RWPE1 (cell line): ENCODE results near the gene KIN.
"Not testable (repeated sequence)": the region's sequence is repeated elsewhere in the genome, so short reads cannot be mapped to it uniquely, and the experiment has no call there.

Experiments used
- CTCF ChIA-PET: fragments of 350-600 bp; sonication (Branson Sonifier 250); formaldehyde crosslinking; extraction: SDS; loops from one replicate; lab custom pipeline; 2021; lab: Yijun Ruan, JAX
- POLR2A ChIA-PET: fragments of 400-600 bp; formaldehyde crosslinking; extraction: SDS; loops from one replicate; lab custom pipeline; 2020; ENCODE audit warnings: antibody characterized with exemption; ENCODE audit not compliant: low non-redundant PET; lab: Yijun Ruan, JAX
- DNase-seq: peaks from one replicate; pipeline ENCODE4 v3.0.0; 2012; ENCODE audit warnings: low spot score
- H3K27ac ChIP-seq: fragments of 450-650 bp; 2 replicates; pipeline ENCODE4 v1.5.1; 2017
- TF ChIP-seq, protein P1 (sequence below): fragments of 450-650 bp; conservative IDR thresholded peaks from 2 replicates; pipeline ENCODE4 v1.5.1; 2017; ENCODE audit warnings: low read depth, mild to moderate bottlenecking

Gene KIN

DNA sequence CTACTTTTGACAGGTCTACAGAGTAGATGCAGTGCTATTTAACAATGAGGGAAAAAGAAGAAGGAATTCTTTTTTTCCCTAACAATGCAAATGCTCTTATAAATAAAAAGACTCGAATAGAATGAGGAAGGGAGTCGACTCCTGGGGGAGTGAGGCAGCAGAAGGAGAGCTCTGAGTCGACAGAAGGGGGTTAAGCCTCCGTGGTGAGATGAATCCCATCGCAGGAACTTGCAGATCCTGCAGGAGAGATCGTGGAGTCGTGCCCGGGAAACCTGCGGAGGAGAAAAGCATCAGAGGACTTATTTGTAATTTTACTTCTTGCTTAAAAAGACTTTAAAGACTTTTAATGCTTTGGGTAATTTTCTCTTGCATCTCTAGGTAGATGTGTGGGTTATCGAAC lies 67.3 kb downstream of the KIN start:
- ChIA-PET POLR2A (no interaction called here), CTCF (no interaction called here)
- TF ChIP-seq, protein P1, sequence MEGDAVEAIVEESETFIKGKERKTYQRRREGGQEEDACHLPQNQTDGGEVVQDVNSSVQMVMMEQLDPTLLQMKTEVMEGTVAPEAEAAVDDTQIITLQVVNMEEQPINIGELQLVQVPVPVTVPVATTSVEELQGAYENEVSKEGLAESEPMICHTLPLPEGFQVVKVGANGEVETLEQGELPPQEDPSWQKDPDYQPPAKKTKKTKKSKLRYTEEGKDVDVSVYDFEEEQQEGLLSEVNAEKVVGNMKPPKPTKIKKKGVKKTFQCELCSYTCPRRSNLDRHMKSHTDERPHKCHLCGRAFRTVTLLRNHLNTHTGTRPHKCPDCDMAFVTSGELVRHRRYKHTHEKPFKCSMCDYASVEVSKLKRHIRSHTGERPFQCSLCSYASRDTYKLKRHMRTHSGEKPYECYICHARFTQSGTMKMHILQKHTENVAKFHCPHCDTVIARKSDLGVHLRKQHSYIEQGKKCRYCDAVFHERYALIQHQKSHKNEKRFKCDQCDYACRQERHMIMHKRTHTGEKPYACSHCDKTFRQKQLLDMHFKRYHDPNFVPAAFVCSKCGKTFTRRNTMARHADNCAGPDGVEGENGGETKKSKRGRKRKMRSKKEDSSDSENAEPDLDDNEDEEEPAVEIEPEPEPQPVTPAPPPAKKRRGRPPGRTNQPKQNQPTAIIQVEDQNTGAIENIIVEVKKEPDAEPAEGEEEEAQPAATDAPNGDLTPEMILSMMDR: no peak

DNA sequence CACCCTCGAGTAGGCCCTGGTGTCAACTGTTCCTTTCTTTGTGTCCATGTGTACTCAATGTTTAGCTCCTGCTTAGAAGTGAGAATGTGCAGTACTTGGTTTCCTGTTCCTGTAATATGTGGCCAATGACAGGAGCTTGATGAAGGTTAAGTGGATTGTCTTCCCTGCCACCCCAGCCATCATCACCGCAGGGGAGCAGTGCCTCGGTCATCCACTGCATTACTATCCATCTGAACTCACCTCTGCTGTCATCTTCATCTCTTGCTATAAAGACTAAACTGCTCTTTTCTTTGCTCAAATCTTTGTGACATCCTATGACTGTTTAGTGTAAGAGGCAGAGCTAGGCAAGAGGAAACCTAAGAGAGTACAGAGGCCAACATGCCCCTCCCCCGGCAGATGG lies 69.1 kb downstream of the KIN start:
- no peak overlapping the region for H3K27ac ChIP-seq
- POLR2A ChIA-PET: no interaction called here
- TF ChIP-seq, protein P1: no peak
- CTCF ChIA-PET: interaction anchor here (0.6 to 0.7 kb wide), 2 partner anchors 51 to 197 kb away, joined by 3 to 4 read pairs; no protein-coding TSS in a partner anchor
- no peak for DNase-seq

More for the DNA sequence above, 67.3 kb downstream of the KIN start:
- H3K27ac ChIP-seq: no peak overlapping the region
- DNase-seq: no peak

DNA sequence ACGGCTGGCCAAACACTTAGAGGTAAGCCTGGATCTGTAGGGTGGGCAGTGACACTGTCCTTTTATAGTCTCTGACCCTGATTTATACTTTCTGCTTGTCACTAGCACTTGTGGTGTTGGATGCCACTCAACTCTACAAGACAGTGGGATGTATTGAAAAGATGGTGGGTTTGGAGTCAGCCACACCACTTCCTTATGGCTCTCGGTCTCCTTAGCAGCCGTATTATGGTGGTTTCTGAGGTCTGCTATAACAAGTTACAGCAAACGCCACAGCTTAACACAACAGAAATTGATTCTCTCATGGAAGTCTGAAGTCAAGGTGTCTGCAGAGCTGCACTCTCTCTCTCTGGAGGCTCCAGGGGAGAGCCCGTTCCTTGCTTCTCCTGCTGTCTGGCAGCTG lies 70.0 kb downstream of the KIN start:
- TF ChIP-seq, protein P1: no peak
- ChIA-PET CTCF (no interaction called here), POLR2A (no interaction called here)
- H3K27ac ChIP-seq: no peak overlapping the region
- no peak for DNase-seq

DNA sequence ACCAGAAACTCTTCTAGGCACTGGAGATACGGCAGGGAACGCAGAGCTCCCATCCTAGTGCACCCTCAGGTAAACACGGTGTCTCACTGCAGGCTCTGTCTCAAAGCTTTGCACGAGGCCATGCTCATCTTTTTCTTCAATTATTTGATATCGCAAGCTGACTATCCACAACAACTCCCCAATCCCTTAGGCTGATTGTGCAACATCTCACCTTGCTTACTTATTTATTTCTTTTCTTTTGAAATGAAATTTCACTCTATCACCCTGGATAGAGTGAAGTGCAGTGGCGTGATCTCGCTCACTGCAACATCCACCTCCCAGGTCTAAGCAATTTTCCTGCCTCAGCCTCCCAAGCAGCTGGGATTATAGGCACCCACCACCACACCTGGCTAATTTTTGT lies 72.3 kb downstream of the KIN start:
- DNase-seq: no peak
- ChIA-PET CTCF (no interaction called here), POLR2A (no interaction called here)
- no peak overlapping the region for H3K27ac ChIP-seq
- TF ChIP-seq, protein P1: no peak

DNA sequence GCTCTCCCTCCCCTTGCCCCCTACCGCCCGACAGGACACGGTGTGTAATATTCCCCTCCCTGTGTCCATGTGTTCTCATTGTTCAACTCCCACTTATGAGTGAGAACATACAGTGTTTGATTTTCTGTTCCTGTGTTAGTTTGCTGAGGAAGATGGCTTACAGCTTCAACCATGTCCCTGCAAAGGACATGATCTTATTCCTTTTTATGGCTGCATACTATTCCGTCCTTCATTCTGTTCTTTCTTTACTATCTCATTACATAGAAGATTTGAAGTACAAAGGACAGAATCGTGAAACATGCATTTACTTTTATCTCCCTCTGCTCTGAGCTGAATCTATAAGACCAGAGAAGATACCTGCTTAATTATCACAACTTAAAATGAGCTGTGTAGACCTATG lies 76.7 kb downstream of the KIN start:
- CTCF ChIA-PET, DNase-seq, H3K27ac ChIP-seq, POLR2A ChIA-PET: not testable (repeated sequence)

DNA sequence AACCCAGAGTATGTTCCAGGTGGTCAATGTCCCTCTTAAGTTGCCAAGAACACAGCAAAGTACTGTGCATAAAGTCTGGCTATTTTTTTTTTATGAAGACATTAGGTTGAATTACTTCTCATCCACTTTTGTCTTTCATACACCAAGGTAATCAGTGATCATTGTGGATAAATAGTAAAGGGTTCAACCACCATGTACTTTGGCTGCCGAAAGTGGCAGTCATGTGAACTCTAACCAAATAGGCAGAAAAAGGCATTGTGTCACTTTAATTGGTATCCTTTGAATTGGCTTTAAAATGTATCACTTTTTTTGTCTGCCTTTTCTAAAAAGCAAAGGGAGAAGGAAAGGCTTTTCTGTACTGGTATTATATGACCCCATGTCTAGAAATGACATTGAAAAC lies 77.3 kb downstream of the KIN start:
- ChIA-PET CTCF (no interaction called here), POLR2A (no interaction called here)
- TF ChIP-seq, protein P1: no peak
- H3K27ac ChIP-seq: no peak overlapping the region
- DNase-seq: no peak

DNA sequence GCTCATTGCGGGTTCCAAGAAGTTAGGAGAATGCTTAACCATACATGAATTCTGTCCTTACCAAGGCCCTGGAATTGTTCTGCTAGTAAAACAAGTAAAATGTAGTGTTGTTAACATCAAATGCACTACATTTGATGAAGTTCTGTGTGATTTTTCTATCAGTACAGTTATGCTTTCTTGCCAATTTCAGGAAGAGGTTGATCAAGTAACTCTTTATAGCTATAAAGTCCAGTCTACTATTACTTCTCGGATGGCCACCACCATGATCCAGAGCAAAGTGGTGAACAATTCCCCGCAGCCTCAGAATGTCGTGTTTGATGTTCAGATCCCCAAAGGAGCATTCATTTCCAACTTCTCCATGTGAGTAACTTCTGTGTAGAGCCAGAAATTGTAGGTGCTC lies 79.0 kb downstream of the KIN start:
- ChIA-PET CTCF (no interaction called here), POLR2A (no interaction called here)
- no peak overlapping the region for H3K27ac ChIP-seq
- DNase-seq: no peak
- TF ChIP-seq, protein P1: no peak
